ENCODE results near the gene ARHGAP31.

DNA sequence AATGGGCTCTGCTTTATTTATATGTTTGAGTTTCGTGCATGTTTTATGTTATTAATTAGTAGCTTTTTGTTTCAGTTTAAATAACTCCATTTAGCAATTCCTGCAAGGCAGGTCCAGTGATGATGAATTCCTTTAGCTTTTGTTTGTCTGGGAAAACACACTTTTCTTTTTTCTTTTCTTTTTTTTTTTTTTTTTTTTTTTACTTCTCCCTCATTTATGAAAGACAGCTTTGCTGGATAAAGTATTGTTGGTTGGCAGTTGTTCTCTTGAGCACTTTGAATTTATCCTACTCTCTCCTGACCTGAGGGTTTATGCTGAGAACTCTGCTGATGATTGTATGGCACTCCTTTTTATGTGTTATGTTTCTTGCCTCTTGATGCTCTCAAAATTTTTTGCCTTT is 133.5 kb downstream of the ARHGAP31 start:
- TF ChIP-seq, protein P1, sequence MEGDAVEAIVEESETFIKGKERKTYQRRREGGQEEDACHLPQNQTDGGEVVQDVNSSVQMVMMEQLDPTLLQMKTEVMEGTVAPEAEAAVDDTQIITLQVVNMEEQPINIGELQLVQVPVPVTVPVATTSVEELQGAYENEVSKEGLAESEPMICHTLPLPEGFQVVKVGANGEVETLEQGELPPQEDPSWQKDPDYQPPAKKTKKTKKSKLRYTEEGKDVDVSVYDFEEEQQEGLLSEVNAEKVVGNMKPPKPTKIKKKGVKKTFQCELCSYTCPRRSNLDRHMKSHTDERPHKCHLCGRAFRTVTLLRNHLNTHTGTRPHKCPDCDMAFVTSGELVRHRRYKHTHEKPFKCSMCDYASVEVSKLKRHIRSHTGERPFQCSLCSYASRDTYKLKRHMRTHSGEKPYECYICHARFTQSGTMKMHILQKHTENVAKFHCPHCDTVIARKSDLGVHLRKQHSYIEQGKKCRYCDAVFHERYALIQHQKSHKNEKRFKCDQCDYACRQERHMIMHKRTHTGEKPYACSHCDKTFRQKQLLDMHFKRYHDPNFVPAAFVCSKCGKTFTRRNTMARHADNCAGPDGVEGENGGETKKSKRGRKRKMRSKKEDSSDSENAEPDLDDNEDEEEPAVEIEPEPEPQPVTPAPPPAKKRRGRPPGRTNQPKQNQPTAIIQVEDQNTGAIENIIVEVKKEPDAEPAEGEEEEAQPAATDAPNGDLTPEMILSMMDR (conservative IDR thresholded peaks at IDR 0.05; ENCODE audit: low read depth in 2 of 2), result no peak
- TF ChIP-seq POLR2AphosphoS5 (IDR thresholded peaks at IDR 0.05; ENCODE audit: low read depth), result no peak

All from GM23338 (cell line).